Endothelial cell of umbilical vein (primary cell): Measurements from ENCODE around the gene QPCT. TPM values are rescaled to one million over a fixed set of nuclear protein-coding genes. Genes with fewer than 3 reads are reported as not detected.

Experiments
- BruUV-seq: library from RNA; stranded (reverse); fragments of 400-500 nt; replicated peaks from 2 replicates; lab custom pipeline; 2021; lab: Mats Ljungman, UMichigan
- CTCF ChIA-PET: fragments of 300-600, 350-600 bp; sonication (Branson Sonifier 250); formaldehyde crosslinking; loops from one replicate; lab custom pipeline; 2021; ENCODE audit warnings: antibody characterized with exemption, inconsistent platforms; lab: Charles Lee
- POLR2A ChIA-PET: fragments of 300-600, 350-600 bp; sonication (Branson Sonifier 250); formaldehyde crosslinking; loops from one replicate; lab custom pipeline; 2021; ENCODE audit warnings: antibody characterized with exemption, inconsistent platforms; lab: Charles Lee
- DNase-seq: peaks from one replicate; pipeline ENCODE4 v3.0.0-alpha.2; 2011; ENCODE audit warnings: low read depth, low spot score
- FAIRE-seq: peaks from 2 replicates; lab custom pipeline; 2011; peaks lifted over from hg19 to GRCh38; lab: Jason Lieb, UNC
- H2AFZ ChIP-seq: 2 replicates; pipeline ENCODE4 v1.6.0; 2012; ENCODE audit warnings: low read depth, low read length, control low read depth, inconsistent platforms
- H3K27ac ChIP-seq: 2 replicates; pipeline ENCODE4 v1.5.1; 2011; ENCODE audit warnings: low read depth, mild to moderate bottlenecking, control low read depth, low read length, moderate library complexity; ENCODE audit not compliant: insufficient read depth
- H3K27me3 ChIP-seq, 2 experiments: 2 replicates each; pipeline versions ENCODE4 v1.6.0 to v1.6.1; 2011; ENCODE audit warnings: low read length in 2 of 2, mixed read lengths in 1 of 2; ENCODE audit not compliant: control insufficient read depth in 2 of 2, insufficient read depth in 2 of 2
- H3K36me3 ChIP-seq, 2 experiments: 2 replicates in 1 of 2; 3 replicates in 1 of 2; pipeline ENCODE4 v1.5.1; 2011; ENCODE audit warnings: low read length in 2 of 2, mild to moderate bottlenecking in 1 of 2, moderate library complexity in 1 of 2; ENCODE audit not compliant: control insufficient read depth in 2 of 2, insufficient read depth in 2 of 2; ENCODE audit errors: extremely low read depth in 1 of 2
- H3K4me1 ChIP-seq: 3 replicates; pipeline ENCODE4 v1.5.1; 2011; ENCODE audit warnings: mild to moderate bottlenecking, low read length; ENCODE audit not compliant: control insufficient read depth, insufficient read depth; ENCODE audit errors: extremely low read depth
- H3K4me2 ChIP-seq: 2 replicates; pipeline ENCODE4 v1.6.1; 2011; ENCODE audit warnings: low read length, control low read depth, mixed read lengths; ENCODE audit not compliant: insufficient read depth
- H3K4me3 ChIP-seq, 3 experiments: fragments of 200-600 bp in 1 of 3; sonication (generic), shearing (Covaris generic) in 1 of 3; replicated peaks in 1 of 3; 2 replicates each; pipeline ENCODE4 v1.5.1; 2011 to 2016; ENCODE audit warnings: control low read depth in 3 of 3, low read length in 3 of 3, mild to moderate bottlenecking in 2 of 3, inconsistent platforms in 1 of 3, low read depth in 1 of 3, moderate library complexity in 1 of 3; ENCODE audit not compliant: insufficient read depth in 1 of 3
- H3K79me2 ChIP-seq: 2 replicates; pipeline ENCODE4 v1.6.0; 2012; ENCODE audit warnings: low read length, inconsistent platforms; ENCODE audit not compliant: control insufficient read depth, insufficient read depth
- H3K9ac ChIP-seq: replicated peaks from 2 replicates; pipeline ENCODE3; 2011; ENCODE audit warnings: low read length, control low read depth; ENCODE audit not compliant: insufficient read depth; ENCODE audit errors: extremely low read depth
- H3K9me1 ChIP-seq: replicated peaks from 3 replicates; pipeline ENCODE4 v1.6.0; 2011; ENCODE audit warnings: mild to moderate bottlenecking, low read length; ENCODE audit not compliant: control insufficient read depth, insufficient read depth; ENCODE audit errors: extremely low read depth
- H3K9me3 ChIP-seq: replicated peaks from 2 replicates; pipeline ENCODE4 v1.5.1; 2012; ENCODE audit warnings: low read length, inconsistent platforms; ENCODE audit not compliant: control insufficient read depth, insufficient read depth
- H4K20me1 ChIP-seq: replicated peaks from 2 replicates; pipeline ENCODE3; 2011; ENCODE audit warnings: mild to moderate bottlenecking, low read length; ENCODE audit not compliant: control insufficient read depth, insufficient read depth; ENCODE audit errors: extremely low read depth
- CTCF ChIP-seq, 2 donors: IDR thresholded peaks; 1 replicate in 1 of 2; 2 replicates in 1 of 2; pipeline ENCODE4 v1.5.1; 2011; ENCODE audit warnings: low read length in 2 of 2, mild to moderate bottlenecking in 2 of 2, moderate library complexity in 2 of 2, control low read depth in 1 of 2, inconsistent platforms in 1 of 2, low read depth in 1 of 2; ENCODE audit not compliant: insufficient read depth in 1 of 2; ENCODE audit errors: extremely low read depth in 1 of 2
- EZH2 ChIP-seq: IDR thresholded peaks from 2 replicates; pipeline ENCODE4 v1.6.1; 2012; ENCODE audit warnings: borderline replicate concordance, low read depth, mild to moderate bottlenecking, moderate library complexity, low read length, inconsistent platforms; ENCODE audit not compliant: severe bottlenecking
- FOS ChIP-seq: IDR thresholded peaks from 2 replicates; pipeline ENCODE4 v1.6.1; 2011; ENCODE audit warnings: mild to moderate bottlenecking, low read length, moderate library complexity, borderline replicate concordance; ENCODE audit not compliant: insufficient read depth
- GATA2 ChIP-seq: IDR thresholded peaks from 2 replicates; pipeline ENCODE4 v1.7.0; 2011; ENCODE audit warnings: low read depth, mild to moderate bottlenecking, moderate library complexity, mixed read lengths, low read length; ENCODE audit not compliant: insufficient read length, insufficient read depth
- JUN ChIP-seq: IDR thresholded peaks from 2 replicates; pipeline ENCODE4 v1.6.1; 2011; ENCODE audit warnings: borderline replicate concordance, low read depth; ENCODE audit not compliant: insufficient read length, insufficient read depth
- MYC ChIP-seq: IDR thresholded peaks from one replicate; pipeline ENCODE4 v1.6.1; 2011; ENCODE audit warnings: mild to moderate bottlenecking, low read depth, low read length
- POLR2A ChIP-seq: IDR thresholded peaks from 2 replicates; pipeline ENCODE4 v1.6.1; 2012; ENCODE audit warnings: low read depth, mild to moderate bottlenecking, control low read depth, low read length
- POLR2AphosphoS5 ChIP-seq: IDR thresholded peaks from 2 replicates; pipeline ENCODE4 v1.6.1; 2012; ENCODE audit warnings: low read depth, mild to moderate bottlenecking, control low read depth, low read length, moderate library complexity; ENCODE audit not compliant: insufficient read depth
- dilution Hi-C: fragments of 300-500 bp; cut with MboI; formaldehyde crosslinking; loops from one replicate; pipeline ENCODE4 v1.15.0; 2019; ENCODE audit warnings: low sequenced_read_pairs; ENCODE audit not compliant: extremely low pct_ligation_motif_present
- intact Hi-C: fragments of 100-400 bp; cut with micrococcal nuclease; formaldehyde crosslinking; loops from one replicate; pipeline ENCODE4 v1.10.0; 2022
- polyA plus RNA-seq, 4 experiments: library from polyadenylated mRNA; depleted of rRNA in 3 of 4; stranded (reverse) in 3 of 4; unstranded in 1 of 4; fragments of >200 nt; gene quantifications; 2 replicates each; pipeline versions ENCODE4 v1.2.1 to v1.2.3, GENCODE V29; 2011 to 2012; ENCODE audit warnings: missing spikeins in 1 of 4
- total RNA-seq: library from RNA; stranded (reverse); gene quantifications from 2 replicates; pipeline ENCODE4 v1.2.3, GENCODE V29; 2021
- TF ChIP-seq, protein P1 (sequence below): IDR thresholded peaks from 2 replicates; pipeline ENCODE4 v1.6.1; 2011; ENCODE audit not compliant: insufficient read depth, insufficient read length

QPCT gene
- total and polyA plus RNA-seq, 2 donors (not counting 3 experiments of a cell fraction or from before 2014, with no cell fraction given) = 12.8 to 17.2 TPM

DNA sequence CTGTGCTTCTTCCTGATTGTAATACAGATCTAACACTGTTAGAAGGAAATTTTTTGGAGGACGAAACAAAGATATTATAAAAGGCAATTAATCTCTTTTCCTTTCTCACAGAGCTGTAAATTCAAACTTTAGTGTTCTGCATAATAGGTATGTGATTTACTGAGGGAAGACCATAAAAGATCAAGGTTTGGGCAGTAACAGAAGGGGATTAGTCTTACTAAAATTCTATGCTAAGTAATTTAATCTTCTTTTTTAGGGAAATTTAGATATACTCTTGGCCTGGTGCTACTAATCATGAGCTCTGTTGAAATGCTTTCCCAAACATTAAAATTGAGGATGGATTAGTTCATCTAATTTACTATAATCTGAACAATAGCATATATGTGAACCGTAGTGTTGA is 8.8 kb upstream of the QPCT start:
- no peak overlapping the region for H3K27ac ChIP-seq
- intact Hi-C loops (no loop called here), dilution Hi-C loops (no loop called here)
- H3K4me2 ChIP-seq = no peak overlapping the region
- CTCF ChIA-PET = interaction anchor here (0.7 kb wide), 2 partner anchors 19 to 154 kb away, joined by 3 read pairs; no protein-coding TSS in a partner anchor
- H3K9ac ChIP-seq = no peak overlapping the region
- H3K79me2 ChIP-seq = no peaks in the 10 kb centered on the region
- H3K4me3 ChIP-seq = no peak overlapping the region
- TF ChIP-seq POLR2A = no peak
- TF ChIP-seq CTCF (IDR thresholded peaks at IDR 0.05; ENCODE audit: extremely low read depth in 1 of 2, insufficient read depth in 1 of 2, low read depth in 1 of 2, low read length in 2 of 2) = no peak
- TF ChIP-seq EZH2 = no peak
- TF ChIP-seq FOS = no peak
- TF ChIP-seq, protein P1, sequence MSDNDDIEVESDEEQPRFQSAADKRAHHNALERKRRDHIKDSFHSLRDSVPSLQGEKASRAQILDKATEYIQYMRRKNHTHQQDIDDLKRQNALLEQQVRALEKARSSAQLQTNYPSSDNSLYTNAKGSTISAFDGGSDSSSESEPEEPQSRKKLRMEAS = no peak
- no peak for TF ChIP-seq JUN
- TF ChIP-seq GATA2 = no peak
- no peak for TF ChIP-seq MYC
- TF ChIP-seq POLR2AphosphoS5 = no peak
- H3K4me1 ChIP-seq = no peaks in the 10 kb centered on the region
- POLR2A ChIA-PET = no interaction called here
- H3K9me1 ChIP-seq = no peaks in the 10 kb centered on the region
- FAIRE-seq (no peak), DNase-seq (no peak)
- H4K20me1 ChIP-seq = no peaks in the 10 kb centered on the region
- no peaks in the 10 kb centered on the region for H3K27me3 ChIP-seq
- no TSS peak for BruUV-seq
- H3K9me3 ChIP-seq = no peaks in the 10 kb centered on the region
- no peak overlapping the region for H2AFZ ChIP-seq
- H3K36me3 ChIP-seq = no peaks in the 10 kb centered on the region
